Motor neuron (in vitro differentiated cells): ENCODE results near the gene NAA38. TPM values are rescaled to one million over a fixed set of nuclear protein-coding genes. Genes with fewer than 3 reads are reported as not detected.
"Not testable (repeated sequence)": the region's sequence is repeated elsewhere in the genome, so short reads cannot be mapped to it uniquely, and the experiment has no call there.

Experiments used
- ATAC-seq, 8 experiments: fragments of 200-7000 bp; cut with Tn5 transposase; replicated peaks in 6 of 8; 2 replicates each; pipeline ENCODE4 v1.8.0; 2021; ENCODE audit warnings: mild to moderate bottlenecking in 8 of 8, moderate library complexity in 8 of 8
- H3K27ac ChIP-seq, 2 donors: fragments of 250-450 bp; sonication (Bioruptor Pico); 2 replicates each; pipeline ENCODE4 v1.9.0; 2021; ENCODE audit warnings: antibody characterized with exemption in 2 of 2, mild to moderate bottlenecking in 2 of 2, moderate library complexity in 1 of 2
- H3K4me1 ChIP-seq, 2 donors: fragments of 250-450 bp; sonication (Bioruptor Pico); replicated peaks in 1 of 2; 2 replicates each; pipeline ENCODE4 v1.6.1; 2021; ENCODE audit warnings: antibody characterized with exemption in 2 of 2, mild to moderate bottlenecking in 2 of 2, moderate library complexity in 1 of 2
- H3K4me3 ChIP-seq, 5 donors: fragments of 250-450 bp; sonication (Bioruptor Pico); 2 replicates each; pipeline ENCODE4 v1.9.0; 2021; ENCODE audit warnings: antibody characterized with exemption in 5 of 5, mild to moderate bottlenecking in 5 of 5, moderate library complexity in 4 of 5
- WGBS, 10 experiments: fragments of 450-650 bp; shearing (Covaris generic); methylation state at CpG; one replicate each; pipeline ENCODE4 v1.0.0; 2022; 5-methylcytosine and 5-hydroxymethylcytosine counted together
- in situ Hi-C, 9 experiments: fragments of 400-800 bp; cut with MboI; loops; one replicate each; pipeline ENCODE4 v1.15.0; 2021; ENCODE audit warnings: low sequenced_read_pairs in 9 of 9, low pct_unique_long_range_greater_than_20kb in 2 of 9; ENCODE audit not compliant: unreplicated experiment in 9 of 9
- total RNA-seq, 8 experiments: library from RNA; unstranded; fragments of 300-600 nt; gene quantifications; 2 replicates each; pipeline versions ENCODE4 v1.2.3 to v1.2.4, GENCODE V29; 2022

The NAA38 gene
- total RNA-seq, 8 experiments from 2014 or later, result 105 to 221 (median 145) TPM

GRCh38 chr17:7818746-7819645, 38.4 kb downstream of the NAA38 start:
- Histone ChIP-seq H3K4me1 (no peaks in the 10 kb centered on the region), H3K4me3 (no peak overlapping the region), H3K27ac (no peak overlapping the region)
- ATAC-seq, result peak in 1 of 8 experiments; percentile 17
- in situ Hi-C loops, result no loop called here
- 37 to 100% (median 63%) methylated on average over 2 to 11 of the region's 27 CpGs; no CpG with 5 or more reads in 4 of the 10 experiments for WGBS, 10 experiments

GRCh38 chr17:7818026-7818425, 39.3 kb downstream of the NAA38 start:
- in situ Hi-C loops, result no loop called here

GRCh38 chr17:7817643-7817964, 39.8 kb downstream of the NAA38 start:
- in situ Hi-C loops, result no loop called here
- ATAC-seq, result no peak
- Histone ChIP-seq H3K4me3 (no peak overlapping the region), H3K4me1 (no peaks in the 10 kb centered on the region), H3K27ac (no peak overlapping the region)
- 20 to 92% methylated on average over 1 to 2 of the region's 9 CpGs; no CpG with 5 or more reads in 8 of the 10 experiments for WGBS, 10 experiments

More at GRCh38 chr17:7818026-7818425, 39.3 kb downstream of the NAA38 start:
- ATAC-seq, result no peak
- WGBS, 10 experiments, result 20 to 88% (median 56%) methylated on average over 1 to 9 of the region's 10 CpGs; no CpG with 5 or more reads in 6 of the 10 experiments
- H3K4me1 ChIP-seq, result no peaks in the 10 kb centered on the region
- no peak overlapping the region for H3K4me3 ChIP-seq
- H3K27ac ChIP-seq, result no peak overlapping the region

GRCh38 chr17:7816926-7817642, 40.3 kb downstream of the NAA38 start:
- H3K4me1 ChIP-seq, result no peaks in the 10 kb centered on the region
- no peak overlapping the region for H3K27ac ChIP-seq
- in situ Hi-C loops, result no loop called here
- WGBS, 10 experiments, result 17 to 88% (median 71%) methylated on average over 1 to 6 of the region's 10 CpGs; no CpG with 5 or more reads in 5 of the 10 experiments
- no peak for ATAC-seq
- no peak overlapping the region for H3K4me3 ChIP-seq

- 0 to 100% (median 80%) methylated on average over 1 to 4 of the region's 5 CpGs; no CpG with 5 or more reads in 1 of the 10 experiments for whole genome bisulfite sequencing, 10 experiments
- in situ Hi-C loops, result no loop called here
- ATAC-seq, result no peak
- H3K4me1 ChIP-seq, result no peaks in the 10 kb centered on the region
- no peak overlapping the region for H3K4me3 ChIP-seq
- H3K27ac ChIP-seq, result no peak overlapping the region
These were observed 42.4 kb downstream of the NAA38 start for GRCh38 chr17:7814969-7815368.

- no peak overlapping the region for H3K4me3 ChIP-seq
- H3K4me1 ChIP-seq, result no peaks in the 10 kb centered on the region
- WGBS, 10 experiments, result 43 to 95% (median 76%) methylated on average over 1 to 3 of the region's 3 CpGs
- H3K27ac ChIP-seq, result no peak overlapping the region
- in situ Hi-C loops, result no loop called here
- ATAC-seq, result no peak
These were observed 46.1 kb downstream of the NAA38 start for GRCh38 chr17:7811251-7811650.

- H3K27ac ChIP-seq, ATAC-seq, in situ Hi-C loops, H3K4me1 ChIP-seq, H3K4me3 ChIP-seq: not testable (repeated sequence)
- 58 to 97% (median 75%) methylated on average over 4 to 8 of the region's 9 CpGs; no CpG with 5 or more reads in 1 of the 10 experiments for WGBS, 10 experiments
These were observed 47.5 kb downstream of the NAA38 start for GRCh38 chr17:7809791-7810343.

GRCh38 chr17:7809086-7809790, 48.1 kb downstream of the NAA38 start:
- no peak overlapping the region for H3K27ac ChIP-seq
- in situ Hi-C loops, result no loop called here
- ATAC-seq, result no peak
- no peaks in the 10 kb centered on the region for H3K4me1 ChIP-seq
- WGBS, 10 experiments, result 0 to 63% (median 50%) methylated on average over 1 to 10 of the region's 11 CpGs; no CpG with 5 or more reads in 3 of the 10 experiments
- H3K4me3 ChIP-seq, result no peak overlapping the region

GRCh38 chr17:7807206-7807605, 50.2 kb downstream of the NAA38 start:
- Histone ChIP-seq H3K4me3 (no peak overlapping the region), H3K27ac (no peak overlapping the region), H3K4me1 (no peaks in the 10 kb centered on the region)
- ATAC-seq, result no peak
- in situ Hi-C loops, result no loop called here
- 60 to 92% methylated on average over 1 to 9 of the region's 21 CpGs; no CpG with 5 or more reads in 8 of the 10 experiments for WGBS, 10 experiments

Other genes with a start within 250 kb of the NAA38 start
- 10 to 100 TPM; 33.0 to 53.4 (median 46.1) TPM for gene FXR2, start 242.7 kb downstream of the NAA38 start, total RNA-seq
- 100 to 1,000 TPM in 2 of 8 experiments, 10 to 100 TPM in 6; 66.9 to 115 (median 84.4) TPM for gene SAT2, start 229.7 kb downstream of the NAA38 start, total RNA-seq
- 10 to 100 TPM in 1 of 8 experiments, 1 to 10 TPM in 4, under 1 TPM in 2, not detected in 1; 0.54 to 26.2 (median 1.7) TPM for gene SHBG, start 227.4 kb downstream of the NAA38 start, total RNA-seq
- gene ATP1B2, start 206.6 kb downstream of the NAA38 start, total RNA-seq, result 10 to 100 TPM in 3 of 8 experiments, 1 to 10 TPM in 4, under 1 TPM in 1; 0.31 to 43.9 (median 8.4) TPM
- gene TP53, start 170.1 kb downstream of the NAA38 start, total RNA-seq, result 100 to 1,000 TPM in 2 of 8 experiments, 10 to 100 TPM in 6; 11.6 to 136 (median 25.7) TPM
- 10 to 100 TPM in 7 of 8 experiments, 1 to 10 TPM in 1; 6.9 to 20.1 (median 13.2) TPM for gene WRAP53, start 169.1 kb downstream of the NAA38 start, total RNA-seq
- 100 to 1,000 TPM in 1 of 8 experiments, 10 to 100 TPM in 4, 1 to 10 TPM in 3; 1.2 to 490 (median 20.6) TPM for gene EFNB3, start 152.4 kb downstream of the NAA38 start, total RNA-seq
- gene DNAH2, start 139.8 kb downstream of the NAA38 start, total RNA-seq, result 1 to 10 TPM in 2 of 8 experiments, under 1 TPM in 6; 0.25 to 4.4 (median 0.65) TPM
- 10 to 100 TPM in 5 of 8 experiments, 1 to 10 TPM in 3; 3.2 to 32.8 (median 12.5) TPM for gene KDM6B, start 23.3 kb downstream of the NAA38 start, total RNA-seq
- gene TMEM88, start 2.5 kb downstream of the NAA38 start, total RNA-seq, result 10 to 100 TPM in 1 of 8 experiments, 1 to 10 TPM in 6, under 1 TPM in 1; 0.51 to 18.5 (median 4.1) TPM
- 10 to 100 TPM; 12.2 to 28.0 (median 16.9) TPM for gene CYB5D1, start 444 bp upstream of the NAA38 start, total RNA-seq
- gene CHD3, start 31.2 kb upstream of the NAA38 start, total RNA-seq, result 100 to 1,000 TPM in 2 of 8 experiments, 10 to 100 TPM in 6; 56.2 to 294 (median 78.2) TPM
- gene RNF227, start 58.7 kb upstream of the NAA38 start, total RNA-seq, result 1 to 10 TPM; 2.6 to 5.2 (median 4.2) TPM
- 10 to 100 TPM in 1 of 8 experiments, 1 to 10 TPM in 5, under 1 TPM in 2; 0.25 to 17.2 (median 1.9) TPM for gene KCNAB3, start 72.3 kb upstream of the NAA38 start, total RNA-seq
- gene TRAPPC1, start 74.4 kb upstream of the NAA38 start, total RNA-seq, result 10 to 100 TPM; 60.1 to 94.1 (median 71.4) TPM
- 10 to 100 TPM; 19.3 to 40.7 (median 31.7) TPM for gene CNTROB, start 74.6 kb upstream of the NAA38 start, total RNA-seq
- under 1 TPM in 1 of 8 experiments, not detected in 7; 1.00 TPM for gene GUCY2D, start 145.1 kb upstream of the NAA38 start, total RNA-seq
- under 1 TPM in 4 of 8 experiments, not detected in 4; 0.04 to 0.15 (median 0.14) TPM for gene ALOX15B, start 181.5 kb upstream of the NAA38 start, total RNA-seq
- under 1 TPM in 2 of 8 experiments, not detected in 6; 0.13 to 0.16 TPM for gene ALOX12B, start 230.2 kb upstream of the NAA38 start, total RNA-seq